H9 (cell line): ENCODE results near the gene NDRG2. TPM values are rescaled to one million over a fixed set of nuclear protein-coding genes. Genes with fewer than 3 reads are reported as not detected.

Experiments
- DNase-seq: peaks from one replicate; pipeline ENCODE4 v3.0.0-alpha.2; 2017
- H2AFZ ChIP-seq: one replicate; pipeline ENCODE4 v1.6.1; 2013; ENCODE audit warnings: mild to moderate bottlenecking, low read length, control low read depth, moderate library complexity
- H2AK5ac ChIP-seq: 2 replicates; pipeline ENCODE4 v1.6.1; 2013; ENCODE audit warnings: low read length, control low read depth, mixed read lengths; ENCODE audit not compliant: insufficient read length
- H2BK120ac ChIP-seq: one replicate; pipeline ENCODE4 v1.6.1; 2013; ENCODE audit warnings: low read depth, mild to moderate bottlenecking, low read length, control low read depth, inconsistent platforms; ENCODE audit not compliant: poor library complexity, severe bottlenecking
- H2BK12ac ChIP-seq: 2 replicates; pipeline ENCODE4 v1.6.1; 2013; ENCODE audit warnings: low read length, control low read depth, mixed read lengths, low read depth; ENCODE audit not compliant: insufficient read length
- H2BK15ac ChIP-seq: 2 replicates; pipeline ENCODE4 v1.6.1; 2013; ENCODE audit warnings: low read depth, low read length, control low read depth
- H2BK20ac ChIP-seq: one replicate; pipeline ENCODE4 v1.6.1; 2013; ENCODE audit warnings: low read depth, mild to moderate bottlenecking, low read length, control low read depth, inconsistent platforms; ENCODE audit not compliant: poor library complexity, severe bottlenecking
- H2BK5ac ChIP-seq: 2 replicates; pipeline ENCODE4 v1.6.1; 2013; ENCODE audit warnings: low read length, control low read depth, mixed read lengths; ENCODE audit not compliant: insufficient read length
- H3K14ac ChIP-seq: 2 replicates; pipeline ENCODE4 v1.6.1; 2013; ENCODE audit warnings: low read length, control low read depth; ENCODE audit not compliant: insufficient read depth
- H3K18ac ChIP-seq: 2 replicates; pipeline ENCODE4 v1.6.1; 2013; ENCODE audit warnings: low read depth, mild to moderate bottlenecking, mixed read lengths, low read length, control low read depth; ENCODE audit not compliant: insufficient read length
- H3K23ac ChIP-seq: 2 replicates; pipeline ENCODE4 v1.6.1; 2013; ENCODE audit warnings: low read length, control low read depth, mixed read lengths, low read depth; ENCODE audit not compliant: insufficient read length
- H3K23me2 ChIP-seq: 2 replicates; pipeline ENCODE4 v1.6.1; 2013; ENCODE audit warnings: low read depth, mild to moderate bottlenecking, mixed read lengths, low read length, control low read depth; ENCODE audit not compliant: insufficient read length, poor library complexity, severe bottlenecking
- H3K27ac ChIP-seq: 2 replicates; pipeline ENCODE4 v1.5.1; 2013; ENCODE audit warnings: low read length, control low read depth, mixed read lengths, low read depth; ENCODE audit not compliant: insufficient read length
- H3K27me3 ChIP-seq: 2 replicates; pipeline ENCODE4 v1.6.1; 2013; ENCODE audit warnings: low read length, control low read depth, inconsistent platforms; ENCODE audit not compliant: insufficient read depth
- H3K4ac ChIP-seq: 2 replicates; pipeline ENCODE4 v1.6.1; 2013; ENCODE audit warnings: low read depth, mild to moderate bottlenecking, control low read depth, inconsistent platforms, low read length, moderate library complexity
- H3K4me1 ChIP-seq: 2 replicates; pipeline ENCODE4 v1.6.1; 2013; ENCODE audit warnings: low read length, control low read depth, inconsistent platforms; ENCODE audit not compliant: insufficient read depth
- H3K4me2 ChIP-seq: 2 replicates; pipeline ENCODE4 v1.6.1; 2013; ENCODE audit warnings: low read length, control low read depth, mixed read lengths; ENCODE audit not compliant: insufficient read length, insufficient read depth
- H3K56ac ChIP-seq: 2 replicates; pipeline ENCODE4 v1.6.1; 2013; ENCODE audit warnings: low read depth, mild to moderate bottlenecking, mixed read lengths, low read length, control low read depth; ENCODE audit not compliant: insufficient read length
- H3K79me1 ChIP-seq: 2 replicates; pipeline ENCODE4 v1.6.1; 2013; ENCODE audit warnings: low read depth, mild to moderate bottlenecking, moderate library complexity, low read length, control low read depth, inconsistent platforms; ENCODE audit not compliant: insufficient read depth, poor library complexity, severe bottlenecking
- H3K79me2 ChIP-seq: 2 replicates; pipeline ENCODE4 v1.6.1; 2013; ENCODE audit warnings: low read length, control low read depth, inconsistent platforms; ENCODE audit not compliant: insufficient read depth
- H3K9ac ChIP-seq: 2 replicates; pipeline ENCODE4 v1.6.1; 2013; ENCODE audit warnings: low read length, control low read depth, mixed read lengths; ENCODE audit not compliant: insufficient read length; ENCODE audit errors: extremely low read depth
- H3K9me3 ChIP-seq: one replicate; pipeline ENCODE4 v1.6.1; 2013; ENCODE audit warnings: low read depth, low read length, inconsistent platforms; ENCODE audit not compliant: control insufficient read depth
- H3T11ph ChIP-seq: one replicate; pipeline ENCODE4 v1.6.1; 2013; ENCODE audit warnings: mild to moderate bottlenecking, low read length, control low read depth, inconsistent platforms
- H4K20me1 ChIP-seq: one replicate; pipeline ENCODE4 v1.6.1; 2013; ENCODE audit not compliant: control insufficient read depth, insufficient read length, insufficient read depth
- H4K5ac ChIP-seq: 2 replicates; pipeline ENCODE4 v1.6.1; 2013; ENCODE audit warnings: low read depth, mild to moderate bottlenecking, mixed read lengths, low read length, control low read depth; ENCODE audit not compliant: insufficient read length
- H4K8ac ChIP-seq: replicated peaks from 2 replicates; pipeline ENCODE4 v1.6.1; 2013; ENCODE audit warnings: low read length, control low read depth, mixed read lengths, low read depth; ENCODE audit not compliant: insufficient read length
- H4K91ac ChIP-seq: 2 replicates; pipeline ENCODE4 v1.6.1; 2013; ENCODE audit warnings: low read depth, mild to moderate bottlenecking, moderate library complexity, mixed read lengths, low read length, control low read depth; ENCODE audit not compliant: insufficient read length
- H3K27ac Mint-ChIP-seq, 3 experiments: 2 replicates in 2 of 3; 3 replicates in 1 of 3; pipeline ENCODE4 v1.8.0; 2020 to 2021; ENCODE audit warnings: mixed read lengths in 3 of 3, mild to moderate bottlenecking in 1 of 3, moderate library complexity in 1 of 3
- H3K27me3 Mint-ChIP-seq: 2 replicates; pipeline ENCODE4 v1.8.0; 2021; ENCODE audit warnings: low read depth, mild to moderate bottlenecking, moderate library complexity, mixed read lengths
- H3K36me3 Mint-ChIP-seq, 3 experiments: 2 replicates in 2 of 3; 3 replicates in 1 of 3; pipeline ENCODE4 v1.8.0; 2020 to 2021; ENCODE audit warnings: low read depth in 3 of 3, mixed read lengths in 3 of 3; ENCODE audit not compliant: insufficient read depth in 1 of 3
- H3K4me1 Mint-ChIP-seq, 2 experiments: 2 replicates each; pipeline ENCODE4 v1.8.0; 2020; ENCODE audit warnings: mixed read lengths in 2 of 2
- H3K4me3 Mint-ChIP-seq, 2 experiments: 2 replicates in 1 of 2; 3 replicates in 1 of 2; pipeline ENCODE4 v1.8.0; 2020 to 2021; ENCODE audit warnings: mild to moderate bottlenecking in 2 of 2, mixed read lengths in 2 of 2, moderate library complexity in 1 of 2
- H3K9me3 Mint-ChIP-seq, 2 experiments: 2 replicates in 1 of 2; 3 replicates in 1 of 2; pipeline ENCODE4 v1.8.0; 2020; ENCODE audit warnings: mild to moderate bottlenecking in 2 of 2, mixed read lengths in 2 of 2, moderate library complexity in 1 of 2
- CTCF ChIP-seq: fragments of 200-600 bp; sonication (generic); conservative IDR thresholded peaks from 3 replicates; pipeline ENCODE4 v1.8.0; 2021; ENCODE audit warnings: antibody characterized with exemption, mild to moderate bottlenecking
- WGBS: extraction: QIAGEN DNeasy Blood & Tissue Kit; methylation state at CpG from one replicate; pipeline ENCODE4 v1.1.7; 2013; ENCODE audit warnings: missing lambda C conversion rate, low lambda C conversion rate, mixed read lengths; ENCODE audit not compliant: insufficient read length; ENCODE audit errors: extremely low coverage; 5-methylcytosine and 5-hydroxymethylcytosine counted together
- total RNA-seq: library from RNA; stranded (reverse); gene quantifications from 2 replicates; pipeline ENCODE4 v1.2.1, GENCODE V29; 2021

Gene NDRG2
- total RNA-seq, 1 experiment from 2014 or later: 20.6 TPM

GRCh38 chr14:21025371-21026273 lies 761 bp upstream of the NDRG2 start:
- Histone ChIP-seq H3K9ac (peak overlapping the region; percentile 62), H3K23ac (no peak overlapping the region)
- no CpG with 5 or more reads among the region's 58 CpGs for WGBS

More at GRCh38 chr14:21025371-21026273, 761 bp upstream of the NDRG2 start:
- no peaks in the 10 kb centered on the region for H3K9me3 ChIP-seq
- no peak overlapping the region for H2AFZ ChIP-seq
- DNase-seq: peak; percentile 77
- no peak overlapping the region for H2BK20ac ChIP-seq
- no peak overlapping the region for H3K27ac ChIP-seq
- no peak; the same call in 2 of the 3 replicates for TF ChIP-seq CTCF
- H2BK15ac ChIP-seq: no peak overlapping the region
- H3K4me1 ChIP-seq: peaks cover 4% of the 10 kb centered on the region; the same call in 1 of the 2 replicates
- Mint-ChIP-seq H3K27ac (peak overlapping the region; percentile 89 to 98 (median 97); a peak in 6 of 7 replicates), H3K9me3 (no peaks in the 10 kb centered on the region), H3K4me1 (peaks cover 35 to 41% of the 10 kb centered on the region in 2 experiments), H3K27me3 (peaks cover 63% of the 10 kb centered on the region), H3K36me3 (peaks cover 6 to 14% (median 6%) of the 10 kb centered on the region in 3 experiments; a peak in 3 of 7 replicates), H3K4me3 (peak overlapping the region; percentile 81 to 96)
- no peak overlapping the region for H3K56ac ChIP-seq
- no peak overlapping the region for H4K8ac ChIP-seq
- peak overlapping the region; percentile 90 for H3K14ac ChIP-seq
- H2BK120ac ChIP-seq: no peak overlapping the region
- H4K5ac ChIP-seq: no peak overlapping the region
- H4K20me1 ChIP-seq: no peaks in the 10 kb centered on the region
- no peak overlapping the region for H4K91ac ChIP-seq
- no peak overlapping the region for H3K4ac ChIP-seq
- no peaks in the 10 kb centered on the region for H3K79me2 ChIP-seq
- H2AK5ac ChIP-seq: no peak overlapping the region
- no peaks in the 10 kb centered on the region for H3K79me1 ChIP-seq
- peak overlapping the region; percentile 76 for H3K4me2 ChIP-seq
- H2BK5ac ChIP-seq: no peak overlapping the region
- H3K27me3 ChIP-seq: peaks cover 8% of the 10 kb centered on the region; the same call in 1 of the 2 replicates
- H2BK12ac ChIP-seq: no peak overlapping the region
- H3K18ac ChIP-seq: peak overlapping the region; percentile 24
- H3T11ph ChIP-seq: no peak overlapping the region
- peaks cover 12% of the 10 kb centered on the region for H3K23me2 ChIP-seq
